ENCODE measurements around the gene FER. TPM values are rescaled to one million over a fixed set of nuclear protein-coding genes. Genes with fewer than 3 reads are reported as not detected.
A peak's percentile ranks its signal among the peaks of the same experiment; 100 is the strongest.

Gene FER
- total and polyA plus RNA-seq, 12 donors: 3.5 to 37.5 (median 27.0) TPM

DNA sequence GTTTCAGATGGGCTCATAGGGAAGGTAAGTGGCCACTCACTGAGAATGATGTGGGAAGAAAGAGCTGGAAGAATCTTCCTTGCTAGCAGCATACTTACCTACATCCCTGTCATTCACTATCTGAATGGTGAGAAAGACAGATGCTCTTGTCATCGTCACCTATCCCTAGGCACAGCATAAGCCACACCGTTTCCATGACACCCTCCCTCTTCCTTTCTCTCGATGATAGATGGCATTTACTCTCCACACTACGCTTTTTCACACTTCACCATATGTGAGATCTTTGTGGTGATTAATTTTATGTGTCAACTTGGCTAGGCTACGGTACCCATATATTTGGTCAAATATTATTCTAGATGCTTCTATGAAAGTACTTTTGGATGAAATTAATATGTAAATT, 44.4 kb upstream of the FER start:
- H3K4me3 ChIP-seq: no peak overlapping the region
- H3K9me3 ChIP-seq (replicated peaks in 1 of 3): no peaks in the 10 kb centered on the region
- no peak for TF ChIP-seq POLR2A (IDR thresholded peaks at IDR 0.05)
- TF ChIP-seq, protein P1, sequence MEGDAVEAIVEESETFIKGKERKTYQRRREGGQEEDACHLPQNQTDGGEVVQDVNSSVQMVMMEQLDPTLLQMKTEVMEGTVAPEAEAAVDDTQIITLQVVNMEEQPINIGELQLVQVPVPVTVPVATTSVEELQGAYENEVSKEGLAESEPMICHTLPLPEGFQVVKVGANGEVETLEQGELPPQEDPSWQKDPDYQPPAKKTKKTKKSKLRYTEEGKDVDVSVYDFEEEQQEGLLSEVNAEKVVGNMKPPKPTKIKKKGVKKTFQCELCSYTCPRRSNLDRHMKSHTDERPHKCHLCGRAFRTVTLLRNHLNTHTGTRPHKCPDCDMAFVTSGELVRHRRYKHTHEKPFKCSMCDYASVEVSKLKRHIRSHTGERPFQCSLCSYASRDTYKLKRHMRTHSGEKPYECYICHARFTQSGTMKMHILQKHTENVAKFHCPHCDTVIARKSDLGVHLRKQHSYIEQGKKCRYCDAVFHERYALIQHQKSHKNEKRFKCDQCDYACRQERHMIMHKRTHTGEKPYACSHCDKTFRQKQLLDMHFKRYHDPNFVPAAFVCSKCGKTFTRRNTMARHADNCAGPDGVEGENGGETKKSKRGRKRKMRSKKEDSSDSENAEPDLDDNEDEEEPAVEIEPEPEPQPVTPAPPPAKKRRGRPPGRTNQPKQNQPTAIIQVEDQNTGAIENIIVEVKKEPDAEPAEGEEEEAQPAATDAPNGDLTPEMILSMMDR (IDR thresholded peaks at IDR 0.05): no peak
- intact Hi-C loops (cut with DNase I): no loop called here
- no peaks in the 10 kb centered on the region for H3K27me3 ChIP-seq
- no peaks in the 10 kb centered on the region for H3K36me3 ChIP-seq (replicated peaks in 1 of 2)
- H3K27ac ChIP-seq: no peak overlapping the region
- DNase-seq: no peak
- no peaks in the 10 kb centered on the region for H3K4me1 ChIP-seq (replicated peaks in 1 of 2)
- 71 to 80% (median 76%) methylated on average over 5 of the region's 5 CpGs for whole genome bisulfite sequencing, 4 donors

DNA sequence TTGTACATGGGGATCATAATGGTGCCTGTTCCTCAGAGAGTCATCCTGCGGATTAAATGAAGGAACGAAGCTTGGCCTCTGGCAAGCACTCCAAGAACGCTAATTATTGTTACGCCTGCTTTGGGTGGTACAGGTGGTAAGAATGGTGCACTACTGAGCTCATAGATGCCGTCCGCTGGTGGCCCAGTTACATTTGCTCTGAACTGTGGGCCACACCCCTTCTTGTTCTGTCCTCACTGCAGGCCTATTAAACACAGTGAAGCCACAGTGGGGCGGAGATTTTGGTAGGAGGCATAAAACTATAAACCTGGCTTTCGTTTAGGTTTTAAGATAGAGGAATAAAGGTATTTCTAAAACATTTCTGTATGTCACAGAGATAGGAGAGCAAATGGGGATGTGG, 40.6 kb upstream of the FER start:
- Histone ChIP-seq H3K9me3 (replicated peaks in 1 of 3) (no peaks in the 10 kb centered on the region), H3K27me3 (no peaks in the 10 kb centered on the region), H3K36me3 (replicated peaks in 1 of 2) (no peaks in the 10 kb centered on the region), H3K27ac (no peak overlapping the region), H3K4me3 (no peak overlapping the region), H3K4me1 (replicated peaks in 1 of 2) (no peaks in the 10 kb centered on the region)
- TF ChIP-seq, protein P1 (IDR thresholded peaks at IDR 0.05): no peak
- TF ChIP-seq POLR2A (IDR thresholded peaks at IDR 0.05): no peak
- intact Hi-C loops (cut with DNase I): no loop called here
- WGBS, 4 donors: 94 to 100% (median 96%) methylated on average over 8 of the region's 8 CpGs
- no peak for DNase-seq

GRCh38 chr5:108711898-108712297, 35.8 kb upstream of the FER start:
- intact Hi-C loops (cut with DNase I): no loop called here
- TF ChIP-seq, protein P1 (IDR thresholded peaks at IDR 0.05): no peak
- TF ChIP-seq POLR2A (IDR thresholded peaks at IDR 0.05): no peak
- peak in 1 of 7 donors; percentile 10 for DNase-seq
- H3K4me3 ChIP-seq: no peak overlapping the region
- 60 to 80% (median 75%) methylated on average over 3 of the region's 3 CpGs for WGBS, 4 donors
- no peaks in the 10 kb centered on the region for H3K36me3 ChIP-seq (replicated peaks in 1 of 2)
- H3K9me3 ChIP-seq (replicated peaks in 1 of 3): peaks cover 0 to 4% (median 0%) of the 10 kb centered on the region in 3 donors
- H3K4me1 ChIP-seq (replicated peaks in 1 of 2): peaks cover 0 to 10% of the 10 kb centered on the region in 2 donors
- no peak overlapping the region for H3K27ac ChIP-seq
- no peaks in the 10 kb centered on the region for H3K27me3 ChIP-seq

DNA sequence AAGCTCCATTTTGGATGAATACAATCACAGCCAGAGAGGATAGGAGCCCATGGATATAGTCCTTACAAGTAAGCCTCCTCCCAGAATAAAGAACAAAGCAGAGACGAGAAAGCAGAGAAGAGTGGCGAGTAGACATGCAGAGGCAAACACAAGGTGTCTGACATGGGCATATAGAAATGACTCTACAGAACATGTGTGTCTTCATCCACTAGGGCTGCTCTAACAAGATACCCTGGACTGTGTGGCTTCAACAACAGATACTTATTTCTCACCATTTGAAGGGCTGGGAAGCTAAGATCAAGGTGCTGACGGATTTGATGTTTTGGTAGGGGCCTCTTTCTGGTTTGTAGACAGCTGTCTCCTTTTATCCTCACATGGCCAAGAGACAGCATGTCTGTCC, 32.3 kb upstream of the FER start:
- intact Hi-C loops (cut with DNase I): no loop called here
- no peaks in the 10 kb centered on the region for H3K36me3 ChIP-seq (replicated peaks in 1 of 2)
- no peak overlapping the region for H3K4me3 ChIP-seq
- 74 to 93% (median 85%) methylated on average over 3 of the region's 3 CpGs for WGBS, 4 donors
- TF ChIP-seq, protein P1 (IDR thresholded peaks at IDR 0.05): no peak
- TF ChIP-seq POLR2A (IDR thresholded peaks at IDR 0.05): no peak
- DNase-seq: no peak
- H3K4me1 ChIP-seq (replicated peaks in 1 of 2): peaks cover 0 to 10% of the 10 kb centered on the region in 2 donors
- no peak overlapping the region for H3K27ac ChIP-seq
- H3K9me3 ChIP-seq (replicated peaks in 1 of 3): peaks cover 0 to 4% (median 0%) of the 10 kb centered on the region in 3 donors
- no peaks in the 10 kb centered on the region for H3K27me3 ChIP-seq
